ENCODE measurements around the gene VPS37D. TPM values are rescaled to one million over a fixed set of nuclear protein-coding genes. Genes with fewer than 3 reads are reported as not detected.
"Not testable (repeated sequence)": the region's sequence is repeated elsewhere in the genome, so short reads cannot be mapped to it uniquely, and the experiment has no call there.

VPS37D gene
- total and polyA plus RNA-seq, 4 donors: 0.88 to 2.3 (median 1.7) TPM

DNA sequence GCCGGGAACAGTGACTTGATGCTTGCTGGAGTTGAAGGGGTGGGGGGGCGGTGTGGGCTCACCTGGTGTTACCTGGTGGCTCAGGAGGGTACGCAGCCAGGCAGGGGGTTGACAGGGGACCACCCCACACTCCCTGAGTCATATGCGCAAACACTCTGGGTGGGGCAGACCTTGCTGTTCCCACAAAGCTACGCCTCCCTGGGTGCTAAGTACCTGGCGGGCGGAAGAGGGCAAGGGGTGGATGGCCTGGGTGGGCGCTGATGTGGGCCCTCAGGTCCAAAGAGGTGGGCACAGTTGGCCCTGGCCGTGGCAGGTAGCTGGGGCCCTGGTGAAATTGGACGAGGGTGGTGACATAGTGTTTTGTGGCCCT is 37.9 kb downstream of the VPS37D start:
- no peaks in the 10 kb centered on the region for H3K36me3 ChIP-seq (ENCODE audit: control insufficient read depth in 1 of 2, insufficient read depth in 2 of 2, low read length in 1 of 2)
- H3K27me3 ChIP-seq (ENCODE audit: control insufficient read depth in 1 of 2, insufficient read depth in 2 of 2, low read length in 1 of 2): no peaks in the 10 kb centered on the region
- DNase-seq (no peak), ATAC-seq (ENCODE audit: low FRiP score) (no peak)
- no peak overlapping the region for H3K4me3 ChIP-seq (ENCODE audit: low read length in 2 of 2)
- no peaks in the 10 kb centered on the region for H3K4me1 ChIP-seq (ENCODE audit: control insufficient read depth in 1 of 2, insufficient read depth in 2 of 2, low read length in 2 of 2)
- 90 to 94% methylated on average over 10 of the region's 10 CpGs for WGBS, 2 donors
- H3K27ac ChIP-seq (ENCODE audit: low read depth in 1 of 2, low read length in 2 of 2): no peak overlapping the region
- no peaks in the 10 kb centered on the region for H3K9me3 ChIP-seq (ENCODE audit: control insufficient read depth, low read length)
- intact Hi-C loops (cut with DNase I): no loop called here

GRCh38 chr7:73706126-73707044 is 38.8 kb downstream of the VPS37D start:
- H3K27ac ChIP-seq (ENCODE audit: low read depth in 1 of 2, low read length in 2 of 2): no peak overlapping the region
- no peaks in the 10 kb centered on the region for H3K36me3 ChIP-seq (ENCODE audit: control insufficient read depth in 1 of 2, insufficient read depth in 2 of 2, low read length in 1 of 2)
- ATAC-seq (ENCODE audit: low FRiP score) (peak; percentile 28), DNase-seq (no peak)
- 76% methylated on average over 25 of the region's 25 CpGs for WGBS, 2 donors
- H3K9me3 ChIP-seq (ENCODE audit: control insufficient read depth, low read length): no peaks in the 10 kb centered on the region
- no peaks in the 10 kb centered on the region for H3K27me3 ChIP-seq (ENCODE audit: control insufficient read depth in 1 of 2, insufficient read depth in 2 of 2, low read length in 1 of 2)
- H3K4me3 ChIP-seq (ENCODE audit: low read length in 2 of 2): no peak overlapping the region
- intact Hi-C loops (cut with DNase I): no loop called here
- H3K4me1 ChIP-seq (ENCODE audit: control insufficient read depth in 1 of 2, insufficient read depth in 2 of 2, low read length in 2 of 2): no peaks in the 10 kb centered on the region

- ATAC-seq (ENCODE audit: low FRiP score): no peak
- Histone ChIP-seq H3K36me3 (ENCODE audit: control insufficient read depth in 1 of 2, insufficient read depth in 2 of 2, low read length in 1 of 2) (no peaks in the 10 kb centered on the region), H3K27me3 (ENCODE audit: control insufficient read depth in 1 of 2, insufficient read depth in 2 of 2, low read length in 1 of 2) (no peaks in the 10 kb centered on the region), H3K4me3 (ENCODE audit: low read length in 2 of 2) (no peak overlapping the region), H3K4me1 (ENCODE audit: control insufficient read depth in 1 of 2, insufficient read depth in 2 of 2, low read length in 2 of 2) (no peaks in the 10 kb centered on the region), H3K27ac (ENCODE audit: low read depth in 1 of 2, low read length in 2 of 2) (no peak overlapping the region), H3K9me3 (ENCODE audit: control insufficient read depth, low read length) (no peaks in the 10 kb centered on the region)
- WGBS, 2 donors: 67 to 69% methylated on average over 15 of the region's 15 CpGs
- intact Hi-C loops (cut with DNase I): no loop called here
- DNase-seq: peak in 1 of 2 donors; percentile 80
Observed at GRCh38 chr7:73707045-73707631, 39.5 kb downstream of the VPS37D start.

DNA sequence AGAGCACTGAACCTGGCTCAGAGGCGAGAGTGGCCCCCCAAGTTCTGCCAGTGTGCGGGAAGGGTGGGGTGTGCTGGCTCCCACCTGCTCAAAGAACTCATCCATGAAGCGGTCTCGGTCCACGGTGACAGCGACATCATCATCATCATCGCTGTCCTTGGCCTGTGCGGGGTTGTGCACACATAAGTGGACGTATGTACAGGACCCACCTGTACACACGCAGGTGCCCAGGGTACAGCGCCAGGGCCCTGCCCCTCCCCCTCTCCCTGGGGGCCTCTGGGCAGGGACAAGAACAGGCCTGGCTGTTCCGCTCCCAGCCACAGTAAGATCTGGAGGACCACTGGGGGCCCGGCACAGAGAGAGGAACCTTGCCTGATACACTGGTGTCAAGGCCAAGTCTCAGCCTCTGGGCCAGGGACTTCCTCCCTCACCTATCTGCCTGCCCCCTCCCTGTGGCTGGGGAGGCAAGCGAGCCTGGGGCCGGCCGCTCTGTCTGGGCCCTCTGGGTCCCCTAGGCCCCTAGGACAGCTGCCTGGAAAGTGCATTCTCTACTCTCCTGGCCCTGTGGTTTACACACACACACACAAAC is 41.4 kb downstream of the VPS37D start:
- Histone ChIP-seq H3K9me3 (ENCODE audit: control insufficient read depth, low read length) (no peaks in the 10 kb centered on the region), H3K27ac (ENCODE audit: low read depth in 1 of 2, low read length in 2 of 2) (no peak overlapping the region), H3K36me3 (ENCODE audit: control insufficient read depth in 1 of 2, insufficient read depth in 2 of 2, low read length in 1 of 2) (no peaks in the 10 kb centered on the region), H3K27me3 (ENCODE audit: control insufficient read depth in 1 of 2, insufficient read depth in 2 of 2, low read length in 1 of 2) (no peaks in the 10 kb centered on the region), H3K4me3 (ENCODE audit: low read length in 2 of 2) (no peak overlapping the region), H3K4me1 (ENCODE audit: control insufficient read depth in 1 of 2, insufficient read depth in 2 of 2, low read length in 2 of 2) (no peaks in the 10 kb centered on the region)
- ATAC-seq (ENCODE audit: low FRiP score): no peak
- DNase-seq: no peak
- 91 to 98% methylated on average over 16 of the region's 16 CpGs for WGBS, 2 donors
- intact Hi-C loops (cut with DNase I): no loop called here

- Histone ChIP-seq H3K27me3 (ENCODE audit: control insufficient read depth in 1 of 2, insufficient read depth in 2 of 2, low read length in 1 of 2) (no peaks in the 10 kb centered on the region), H3K27ac (ENCODE audit: low read depth in 1 of 2, low read length in 2 of 2) (no peak overlapping the region), H3K36me3 (ENCODE audit: control insufficient read depth in 1 of 2, insufficient read depth in 2 of 2, low read length in 1 of 2) (no peaks in the 10 kb centered on the region), H3K4me3 (ENCODE audit: low read length in 2 of 2) (no peak overlapping the region), H3K9me3 (ENCODE audit: control insufficient read depth, low read length) (no peaks in the 10 kb centered on the region), H3K4me1 (ENCODE audit: control insufficient read depth in 1 of 2, insufficient read depth in 2 of 2, low read length in 2 of 2) (no peaks in the 10 kb centered on the region)
- ATAC-seq (ENCODE audit: low FRiP score): no peak
- intact Hi-C loops (cut with DNase I): no loop called here
- WGBS, 2 donors: 89% methylated on average over 1 of the region's 1 CpG
- DNase-seq: no peak
Observed at GRCh38 chr7:73712773-73713172, 45.1 kb downstream of the VPS37D start.

DNA sequence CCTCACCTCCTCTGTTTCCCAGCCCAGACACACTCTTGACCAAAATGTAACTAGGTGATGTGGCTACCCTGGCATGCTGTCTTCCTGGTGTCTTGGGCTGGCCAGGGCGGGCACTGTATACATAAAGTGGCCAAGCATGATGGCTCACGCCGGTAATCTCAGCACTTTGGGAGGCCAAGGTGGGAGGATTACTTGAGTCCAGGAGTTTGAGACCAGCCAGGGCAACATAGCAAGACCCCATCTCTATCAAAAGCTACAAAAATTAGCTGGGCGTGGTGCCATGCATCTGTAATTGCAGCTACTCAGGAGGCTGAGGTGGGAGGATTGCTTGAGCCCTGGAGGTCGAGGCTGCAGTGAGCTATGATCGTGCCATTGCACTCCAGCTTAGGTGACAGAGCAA is 45.7 kb downstream of the VPS37D start:
- H3K27ac ChIP-seq (ENCODE audit: low read depth in 1 of 2, low read length in 2 of 2); DNase-seq; H3K36me3 ChIP-seq (ENCODE audit: control insufficient read depth in 1 of 2, insufficient read depth in 2 of 2, low read length in 1 of 2); ATAC-seq (ENCODE audit: low FRiP score); H3K27me3 ChIP-seq (ENCODE audit: control insufficient read depth in 1 of 2, insufficient read depth in 2 of 2, low read length in 1 of 2); intact Hi-C loops (cut with DNase I); H3K9me3 ChIP-seq (ENCODE audit: control insufficient read depth, low read length); H3K4me1 ChIP-seq (ENCODE audit: control insufficient read depth in 1 of 2, insufficient read depth in 2 of 2, low read length in 2 of 2); H3K4me3 ChIP-seq (ENCODE audit: low read length in 2 of 2): not testable (repeated sequence)
- WGBS, 2 donors: 95 to 99% methylated on average over 6 of the region's 6 CpGs

GRCh38 chr7:73715648-73716317 is 48.2 kb downstream of the VPS37D start:
- intact Hi-C loops (cut with DNase I): no loop called here
- Histone ChIP-seq H3K4me1 (ENCODE audit: control insufficient read depth in 1 of 2, insufficient read depth in 2 of 2, low read length in 2 of 2) (no peaks in the 10 kb centered on the region), H3K36me3 (ENCODE audit: control insufficient read depth in 1 of 2, insufficient read depth in 2 of 2, low read length in 1 of 2) (no peaks in the 10 kb centered on the region), H3K27ac (ENCODE audit: low read depth in 1 of 2, low read length in 2 of 2) (no peak overlapping the region), H3K9me3 (ENCODE audit: control insufficient read depth, low read length) (no peaks in the 10 kb centered on the region), H3K27me3 (ENCODE audit: control insufficient read depth in 1 of 2, insufficient read depth in 2 of 2, low read length in 1 of 2) (no peaks in the 10 kb centered on the region), H3K4me3 (ENCODE audit: low read length in 2 of 2) (no peak overlapping the region)
- WGBS, 2 donors: 68 to 70% methylated on average over 16 of the region's 16 CpGs
- peak in 1 of 2 donors; percentile 69 for DNase-seq
- no peak for ATAC-seq (ENCODE audit: low FRiP score)

DNA sequence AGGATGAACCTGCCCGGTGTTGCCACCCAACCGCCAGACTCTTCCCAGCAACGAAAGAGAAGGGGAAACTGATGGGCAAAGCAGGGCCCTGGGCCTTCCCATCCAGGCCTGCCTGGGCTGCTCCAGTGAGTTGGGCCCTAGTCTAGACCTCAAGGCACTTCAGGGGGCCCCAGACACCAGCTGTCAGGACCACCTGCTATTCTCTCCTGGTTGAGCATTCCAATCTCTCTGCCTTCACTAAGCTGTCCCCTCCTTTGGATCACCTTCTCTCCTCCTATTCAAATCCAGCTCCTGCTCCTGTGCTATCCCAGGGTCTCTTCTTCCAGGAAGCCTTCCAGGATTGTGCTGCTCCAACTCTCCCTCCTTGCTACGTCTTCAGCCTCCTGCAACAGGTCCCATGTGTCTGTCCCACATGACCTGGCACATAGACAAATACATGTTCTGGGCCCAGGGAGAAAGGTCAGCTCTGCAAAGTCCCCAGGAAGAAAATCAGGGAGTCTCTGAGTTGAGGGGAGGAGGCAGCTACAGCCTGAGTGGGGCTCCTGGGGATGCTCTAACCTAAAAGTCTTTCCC is 48.8 kb downstream of the VPS37D start:
- 72 to 74% methylated on average over 4 of the region's 4 CpGs for WGBS, 2 donors
- H3K4me3 ChIP-seq (ENCODE audit: low read length in 2 of 2): no peak overlapping the region
- H3K9me3 ChIP-seq (ENCODE audit: control insufficient read depth, low read length): no peaks in the 10 kb centered on the region
- ATAC-seq (ENCODE audit: low FRiP score): no peak
- H3K27ac ChIP-seq (ENCODE audit: low read depth in 1 of 2, low read length in 2 of 2): no peak overlapping the region
- intact Hi-C loops (cut with DNase I): no loop called here
- H3K36me3 ChIP-seq (ENCODE audit: control insufficient read depth in 1 of 2, insufficient read depth in 2 of 2, low read length in 1 of 2): no peaks in the 10 kb centered on the region
- H3K4me1 ChIP-seq (ENCODE audit: control insufficient read depth in 1 of 2, insufficient read depth in 2 of 2, low read length in 2 of 2): no peaks in the 10 kb centered on the region
- no peaks in the 10 kb centered on the region for H3K27me3 ChIP-seq (ENCODE audit: control insufficient read depth in 1 of 2, insufficient read depth in 2 of 2, low read length in 1 of 2)
- no peak for DNase-seq

Measured in aorta (tissue), 5 donors.